HepG2 (cell line): ENCODE results near the gene TMX2. TPM values are rescaled to one million over a fixed set of nuclear protein-coding genes. Genes with fewer than 3 reads are reported as not detected.

ENCODE experiments used
- AHDC1 ChIP-seq: sonication (generic); formaldehyde crosslinking; IDR thresholded peaks from 2 replicates; pipeline ENCODE4 v1.5.1; 2020; ENCODE audit warnings: mild to moderate bottlenecking, missing genetic modification reagents, borderline replicate concordance
- CCDC6 ChIP-seq: sonication (generic); formaldehyde crosslinking; IDR thresholded peaks from 2 replicates; pipeline ENCODE4 v1.8.1; 2022; ENCODE audit warnings: mild to moderate bottlenecking, missing genetic modification reagents, moderate library complexity
- CENPX ChIP-seq: sonication (generic); formaldehyde crosslinking; IDR thresholded peaks from 2 replicates; pipeline ENCODE4 v1.9.0; 2021; ENCODE audit warnings: mild to moderate bottlenecking, missing genetic modification reagents, moderate library complexity
- EEA1 ChIP-seq: sonication (generic); formaldehyde crosslinking; IDR thresholded peaks from 2 replicates; pipeline ENCODE4 v1.5.1; 2020; ENCODE audit warnings: mild to moderate bottlenecking, missing genetic modification reagents, borderline replicate concordance
- ETV5 ChIP-seq: IDR thresholded peaks from 2 replicates; pipeline ENCODE4 v1.6.1; 2018; ENCODE audit warnings: missing biosample characterization, missing genetic modification reagents, inconsistent platforms, borderline replicate concordance
- KDM5A ChIP-seq: fragments of 200-600 bp; sonication (generic); IDR thresholded peaks from 2 replicates; pipeline ENCODE4 v1.7.0; 2018; ENCODE audit warnings: antibody characterized with exemption, mild to moderate bottlenecking, low read length, borderline replicate concordance
- LBX2 ChIP-seq: sonication (generic); formaldehyde crosslinking; IDR thresholded peaks from 2 replicates; pipeline ENCODE4 v1.5.0; 2020; ENCODE audit warnings: missing genetic modification reagents, mild to moderate bottlenecking, borderline replicate concordance
- MED8 ChIP-seq: sonication (generic); formaldehyde crosslinking; IDR thresholded peaks from 2 replicates; pipeline ENCODE4 v1.8.1; 2023; ENCODE audit warnings: mild to moderate bottlenecking, missing genetic modification reagents; ENCODE audit not compliant: insufficient replicate concordance
- MTF2 ChIP-seq: sonication (generic); formaldehyde crosslinking; IDR thresholded peaks from 2 replicates; pipeline ENCODE4 v1.5.0; 2020; ENCODE audit warnings: missing genetic modification reagents, borderline replicate concordance
- NCOR1 ChIP-seq: fragments of 200-600 bp; sonication (generic); IDR thresholded peaks from 2 replicates; pipeline ENCODE4 v1.7.0; 2017; ENCODE audit warnings: antibody characterized with exemption, low read length, borderline replicate concordance
- NPAS2 ChIP-seq: sonication (generic); formaldehyde crosslinking; IDR thresholded peaks from 2 replicates; pipeline ENCODE4 v1.8.0; 2022; ENCODE audit warnings: mild to moderate bottlenecking, missing genetic modification reagents, borderline replicate concordance
- POLR2G ChIP-seq: fragments of 200-400 bp; formaldehyde crosslinking; IDR thresholded peaks from 2 replicates; pipeline ENCODE4 v1.6.1; 2018; ENCODE audit warnings: mild to moderate bottlenecking, low read depth, low read length, moderate library complexity
- PPARG ChIP-seq: conservative IDR thresholded peaks from 2 replicates; pipeline ENCODE4 v1.6.1; 2016; ENCODE audit warnings: missing biosample characterization, missing genetic modification reagents
- RFX1 ChIP-seq: fragments of 450-650 bp; IDR thresholded peaks from 2 replicates; pipeline ENCODE4 v1.6.1; 2017
- RORA ChIP-seq: sonication (generic); formaldehyde crosslinking; IDR thresholded peaks from 2 replicates; pipeline ENCODE4 v1.5.0; 2020; ENCODE audit warnings: mild to moderate bottlenecking, missing genetic modification reagents, moderate library complexity
- SALL1 ChIP-seq: sonication (generic); formaldehyde crosslinking; IDR thresholded peaks from 2 replicates; pipeline ENCODE4 v1.8.0; 2022; ENCODE audit warnings: mild to moderate bottlenecking, missing genetic modification reagents
- SP2 ChIP-seq: sonication (generic); formaldehyde crosslinking; IDR thresholded peaks from 2 replicates; pipeline ENCODE4 v1.5.1; 2020; ENCODE audit warnings: mild to moderate bottlenecking, missing genetic modification reagents
- SSRP1 ChIP-seq: IDR thresholded peaks from 2 replicates; pipeline ENCODE4 v1.6.1; 2016; ENCODE audit warnings: control low read depth
- ZFP91 ChIP-seq: sonication (generic); formaldehyde crosslinking; IDR thresholded peaks from 2 replicates; pipeline ENCODE4 v1.9.0; 2022; ENCODE audit warnings: missing genetic modification reagents, mild to moderate bottlenecking, borderline replicate concordance
- ZNF143 ChIP-seq: sonication (generic); formaldehyde crosslinking; IDR thresholded peaks from 2 replicates; pipeline ENCODE4 v1.4.0; 2020; ENCODE audit warnings: missing genetic modification reagents
- ZNF20 ChIP-seq: sonication (generic); formaldehyde crosslinking; IDR thresholded peaks from 2 replicates; pipeline ENCODE4 v1.4.0; 2020; ENCODE audit warnings: mild to moderate bottlenecking, moderate library complexity, missing genetic modification reagents
- ZNF263 ChIP-seq: sonication (generic); formaldehyde crosslinking; IDR thresholded peaks from 2 replicates; pipeline ENCODE4 v1.4.0; 2020; ENCODE audit warnings: missing genetic modification reagents
- polyA plus RNA-seq, 8 experiments: library from polyadenylated mRNA; depleted of rRNA in 3 of 8; stranded (reverse) in 7 of 8; unstranded in 1 of 8; fragments of >200 nt; fragmentation: Illumina TruSeq in 4 of 8; extraction: Trizol in 4 of 8; gene quantifications; 2 replicates each; pipeline versions ENCODE4 v1.2.1 to v1.2.3, GENCODE V29; 2011 to 2016; ENCODE audit warnings: low read depth in 4 of 8, missing spikeins in 1 of 8, mixed read lengths in 1 of 8; ENCODE audit not compliant: insufficient read depth in 1 of 8
- total RNA-seq, 5 experiments: library from RNA; depleted of rRNA; stranded (reverse); fragments of >200 nt; fragmentation: Illumina TruSeq; extraction: Trizol; gene quantifications; 2 replicates each; pipeline ENCODE4 v1.2.3, GENCODE V29; 2016; ENCODE audit warnings: low read depth in 1 of 5

The TMX2 gene
- total and polyA plus RNA-seq, 2 of the 13 experiments (the other 11 are each of a cell fraction or from before 2014, with no cell fraction given) = 84.5 to 129 TPM

- TF ChIP-seq CENPX (CRISPR knock-in tag) = no peak
- TF ChIP-seq NCOR1 = 0 out of 2 replicates have a peak, but pooled peaks have one; percentile 32
- no peak for TF ChIP-seq ZNF143
- TF ChIP-seq POLR2G = peak; percentile 59; the same call in 1 of the 2 replicates
- peak; percentile 63; the same call in 1 of the 2 replicates for TF ChIP-seq ZFP91 (CRISPR knock-in tag)
- peak; percentile 77; the same call in 1 of the 2 replicates for TF ChIP-seq KDM5A
- no peak for TF ChIP-seq SP2 (CRISPR knock-in tag)
- TF ChIP-seq LBX2 = 0 out of 2 replicates have a peak, but pooled peaks have one; percentile 32
- TF ChIP-seq NPAS2 (CRISPR knock-in tag) = no peak
- no peak for TF ChIP-seq AHDC1 (CRISPR knock-in tag)
- TF ChIP-seq EEA1 = peak; percentile 49; the same call in 1 of the 2 replicates
- TF ChIP-seq ZNF263 (CRISPR knock-in tag) = 0 out of 2 replicates have a peak, but pooled peaks have one; percentile 29
- TF ChIP-seq CCDC6 (CRISPR knock-in tag) = peak; percentile 52; the same call in 1 of the 2 replicates
- TF ChIP-seq MED8 = peak; percentile 32
- no peak for TF ChIP-seq MTF2
- TF ChIP-seq RORA = no peak
- no peak for TF ChIP-seq PPARG (CRISPR knock-in tag)
- 0 out of 2 replicates have a peak, but pooled peaks have one; percentile 50 for TF ChIP-seq SSRP1 (CRISPR knock-in tag)
- peak; percentile 87 for TF ChIP-seq RFX1
- peak; percentile 95 for TF ChIP-seq ZNF20 (CRISPR knock-in tag)
- TF ChIP-seq ETV5 = no peak
- no peak for TF ChIP-seq SALL1 (CRISPR knock-in tag)
Observed at GRCh38 chr11:57711414-57712255, 758 bp upstream of the TMX2 start, which contains the start of gene MED19 (continued).
